H1 (cell line): ENCODE results near the gene KCNMA1.

Experiments used
- EZH2 ChIP-seq: fragments of 200-600 bp; sonication (generic); IDR thresholded peaks from 2 replicates; pipeline ENCODE4 v1.7.1; 2012; ENCODE audit warnings: low read depth, mild to moderate bottlenecking, moderate library complexity, low read length, inconsistent platforms; ENCODE audit not compliant: severe bottlenecking
- GABPA ChIP-seq: IDR thresholded peaks from 2 replicates; pipeline ENCODE4 v1.6.1; 2011; ENCODE audit warnings: mild to moderate bottlenecking, low read length, moderate library complexity, borderline replicate concordance; ENCODE audit not compliant: insufficient read depth
- MAFK ChIP-seq: IDR thresholded peaks from 2 replicates; pipeline ENCODE4 v1.6.1; 2012; ENCODE audit warnings: low read depth, mild to moderate bottlenecking, improper control_type of control experiment, low read length
- RAD21 ChIP-seq, 2 experiments: IDR thresholded peaks in 1 of 2; conservative IDR thresholded peaks in 1 of 2; 2 replicates each; pipeline ENCODE4 v1.6.1; 2011; ENCODE audit warnings: low read depth in 2 of 2, low read length in 2 of 2, improper control_type of control experiment in 1 of 2, inconsistent platforms in 1 of 2, mild to moderate bottlenecking in 1 of 2, moderate library complexity in 1 of 2
- RXRA ChIP-seq: IDR thresholded peaks from 2 replicates; pipeline ENCODE4 v1.6.1; 2011; ENCODE audit warnings: low read depth, mild to moderate bottlenecking, low read length, moderate library complexity; ENCODE audit not compliant: insufficient read depth
- SAP30 ChIP-seq: fragments of 300-600 bp; sonication (generic); IDR thresholded peaks from 2 replicates; pipeline ENCODE4 v1.7.1; 2012; ENCODE audit warnings: low read length, moderate library complexity, mild to moderate bottlenecking, inconsistent platforms; ENCODE audit not compliant: insufficient read depth, insufficient replicate concordance
- SP1 ChIP-seq: IDR thresholded peaks from 2 replicates; pipeline ENCODE4 v1.6.1; 2011; ENCODE audit warnings: low read depth, low read length
- TF ChIP-seq, protein P1 (sequence below), 3 experiments: IDR thresholded peaks; 1 replicate in 2 of 3; 2 replicates in 1 of 3; pipeline versions ENCODE4 v1.5.1 to v1.6.1; 2011; ENCODE audit warnings: low read length in 3 of 3, mild to moderate bottlenecking in 3 of 3, inconsistent platforms in 2 of 3, low read depth in 1 of 3, moderate library complexity in 1 of 3; ENCODE audit not compliant: insufficient read depth in 1 of 3; ENCODE audit errors: control extremely low read depth in 1 of 3
- TF ChIP-seq, protein P2 (sequence below): fragments of 300-600 bp; sonication (generic); IDR thresholded peaks from 2 replicates; pipeline ENCODE4 v1.7.1; 2012; ENCODE audit warnings: low read length, moderate library complexity, mild to moderate bottlenecking, inconsistent platforms; ENCODE audit not compliant: insufficient replicate concordance
- TF ChIP-seq, protein P3 (sequence below): IDR thresholded peaks from 2 replicates; pipeline ENCODE4 v1.6.1; 2011; ENCODE audit warnings: low read depth, mild to moderate bottlenecking, low read length; ENCODE audit not compliant: insufficient read depth

DNA sequence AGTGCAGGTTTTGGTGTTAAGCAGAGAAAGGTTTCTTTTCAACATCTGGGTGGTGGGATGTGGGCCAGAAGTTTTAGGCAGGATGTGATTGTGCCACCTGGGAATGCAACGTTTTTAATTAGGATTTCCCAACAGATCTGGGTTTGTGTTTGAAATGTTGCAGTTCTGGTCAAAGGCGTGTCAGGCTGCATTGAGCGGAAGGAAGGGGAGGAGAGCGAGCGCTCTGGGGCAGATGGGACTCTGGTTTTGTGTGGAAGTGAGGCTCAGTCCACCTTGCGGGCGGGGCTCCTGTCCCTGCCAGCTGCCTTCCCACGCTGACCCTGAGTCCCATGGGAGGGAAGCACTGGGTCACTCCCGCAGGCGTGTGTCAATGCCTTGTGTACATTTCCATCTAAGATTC lies 767.7 kb downstream of the KCNMA1 start:
- TF ChIP-seq EZH2 (no peak), SP1 (no peak), RXRA (no peak), MAFK (no peak), GABPA (no peak), RAD21 (IDR thresholded peaks at IDR 0.05 in 1 of 2, conservative IDR thresholded peaks at IDR 0.05 in 1 of 2; ENCODE audit: low read depth in 2 of 2, low read length in 2 of 2) (no peak), SAP30 (no peak)
- TF ChIP-seq, protein P1, sequence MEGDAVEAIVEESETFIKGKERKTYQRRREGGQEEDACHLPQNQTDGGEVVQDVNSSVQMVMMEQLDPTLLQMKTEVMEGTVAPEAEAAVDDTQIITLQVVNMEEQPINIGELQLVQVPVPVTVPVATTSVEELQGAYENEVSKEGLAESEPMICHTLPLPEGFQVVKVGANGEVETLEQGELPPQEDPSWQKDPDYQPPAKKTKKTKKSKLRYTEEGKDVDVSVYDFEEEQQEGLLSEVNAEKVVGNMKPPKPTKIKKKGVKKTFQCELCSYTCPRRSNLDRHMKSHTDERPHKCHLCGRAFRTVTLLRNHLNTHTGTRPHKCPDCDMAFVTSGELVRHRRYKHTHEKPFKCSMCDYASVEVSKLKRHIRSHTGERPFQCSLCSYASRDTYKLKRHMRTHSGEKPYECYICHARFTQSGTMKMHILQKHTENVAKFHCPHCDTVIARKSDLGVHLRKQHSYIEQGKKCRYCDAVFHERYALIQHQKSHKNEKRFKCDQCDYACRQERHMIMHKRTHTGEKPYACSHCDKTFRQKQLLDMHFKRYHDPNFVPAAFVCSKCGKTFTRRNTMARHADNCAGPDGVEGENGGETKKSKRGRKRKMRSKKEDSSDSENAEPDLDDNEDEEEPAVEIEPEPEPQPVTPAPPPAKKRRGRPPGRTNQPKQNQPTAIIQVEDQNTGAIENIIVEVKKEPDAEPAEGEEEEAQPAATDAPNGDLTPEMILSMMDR (IDR thresholded peaks at IDR 0.05; ENCODE audit: control extremely low read depth in 1 of 3, insufficient read depth in 1 of 3, low read depth in 1 of 3, low read length in 3 of 3), result no peak
- TF ChIP-seq, protein P2, sequence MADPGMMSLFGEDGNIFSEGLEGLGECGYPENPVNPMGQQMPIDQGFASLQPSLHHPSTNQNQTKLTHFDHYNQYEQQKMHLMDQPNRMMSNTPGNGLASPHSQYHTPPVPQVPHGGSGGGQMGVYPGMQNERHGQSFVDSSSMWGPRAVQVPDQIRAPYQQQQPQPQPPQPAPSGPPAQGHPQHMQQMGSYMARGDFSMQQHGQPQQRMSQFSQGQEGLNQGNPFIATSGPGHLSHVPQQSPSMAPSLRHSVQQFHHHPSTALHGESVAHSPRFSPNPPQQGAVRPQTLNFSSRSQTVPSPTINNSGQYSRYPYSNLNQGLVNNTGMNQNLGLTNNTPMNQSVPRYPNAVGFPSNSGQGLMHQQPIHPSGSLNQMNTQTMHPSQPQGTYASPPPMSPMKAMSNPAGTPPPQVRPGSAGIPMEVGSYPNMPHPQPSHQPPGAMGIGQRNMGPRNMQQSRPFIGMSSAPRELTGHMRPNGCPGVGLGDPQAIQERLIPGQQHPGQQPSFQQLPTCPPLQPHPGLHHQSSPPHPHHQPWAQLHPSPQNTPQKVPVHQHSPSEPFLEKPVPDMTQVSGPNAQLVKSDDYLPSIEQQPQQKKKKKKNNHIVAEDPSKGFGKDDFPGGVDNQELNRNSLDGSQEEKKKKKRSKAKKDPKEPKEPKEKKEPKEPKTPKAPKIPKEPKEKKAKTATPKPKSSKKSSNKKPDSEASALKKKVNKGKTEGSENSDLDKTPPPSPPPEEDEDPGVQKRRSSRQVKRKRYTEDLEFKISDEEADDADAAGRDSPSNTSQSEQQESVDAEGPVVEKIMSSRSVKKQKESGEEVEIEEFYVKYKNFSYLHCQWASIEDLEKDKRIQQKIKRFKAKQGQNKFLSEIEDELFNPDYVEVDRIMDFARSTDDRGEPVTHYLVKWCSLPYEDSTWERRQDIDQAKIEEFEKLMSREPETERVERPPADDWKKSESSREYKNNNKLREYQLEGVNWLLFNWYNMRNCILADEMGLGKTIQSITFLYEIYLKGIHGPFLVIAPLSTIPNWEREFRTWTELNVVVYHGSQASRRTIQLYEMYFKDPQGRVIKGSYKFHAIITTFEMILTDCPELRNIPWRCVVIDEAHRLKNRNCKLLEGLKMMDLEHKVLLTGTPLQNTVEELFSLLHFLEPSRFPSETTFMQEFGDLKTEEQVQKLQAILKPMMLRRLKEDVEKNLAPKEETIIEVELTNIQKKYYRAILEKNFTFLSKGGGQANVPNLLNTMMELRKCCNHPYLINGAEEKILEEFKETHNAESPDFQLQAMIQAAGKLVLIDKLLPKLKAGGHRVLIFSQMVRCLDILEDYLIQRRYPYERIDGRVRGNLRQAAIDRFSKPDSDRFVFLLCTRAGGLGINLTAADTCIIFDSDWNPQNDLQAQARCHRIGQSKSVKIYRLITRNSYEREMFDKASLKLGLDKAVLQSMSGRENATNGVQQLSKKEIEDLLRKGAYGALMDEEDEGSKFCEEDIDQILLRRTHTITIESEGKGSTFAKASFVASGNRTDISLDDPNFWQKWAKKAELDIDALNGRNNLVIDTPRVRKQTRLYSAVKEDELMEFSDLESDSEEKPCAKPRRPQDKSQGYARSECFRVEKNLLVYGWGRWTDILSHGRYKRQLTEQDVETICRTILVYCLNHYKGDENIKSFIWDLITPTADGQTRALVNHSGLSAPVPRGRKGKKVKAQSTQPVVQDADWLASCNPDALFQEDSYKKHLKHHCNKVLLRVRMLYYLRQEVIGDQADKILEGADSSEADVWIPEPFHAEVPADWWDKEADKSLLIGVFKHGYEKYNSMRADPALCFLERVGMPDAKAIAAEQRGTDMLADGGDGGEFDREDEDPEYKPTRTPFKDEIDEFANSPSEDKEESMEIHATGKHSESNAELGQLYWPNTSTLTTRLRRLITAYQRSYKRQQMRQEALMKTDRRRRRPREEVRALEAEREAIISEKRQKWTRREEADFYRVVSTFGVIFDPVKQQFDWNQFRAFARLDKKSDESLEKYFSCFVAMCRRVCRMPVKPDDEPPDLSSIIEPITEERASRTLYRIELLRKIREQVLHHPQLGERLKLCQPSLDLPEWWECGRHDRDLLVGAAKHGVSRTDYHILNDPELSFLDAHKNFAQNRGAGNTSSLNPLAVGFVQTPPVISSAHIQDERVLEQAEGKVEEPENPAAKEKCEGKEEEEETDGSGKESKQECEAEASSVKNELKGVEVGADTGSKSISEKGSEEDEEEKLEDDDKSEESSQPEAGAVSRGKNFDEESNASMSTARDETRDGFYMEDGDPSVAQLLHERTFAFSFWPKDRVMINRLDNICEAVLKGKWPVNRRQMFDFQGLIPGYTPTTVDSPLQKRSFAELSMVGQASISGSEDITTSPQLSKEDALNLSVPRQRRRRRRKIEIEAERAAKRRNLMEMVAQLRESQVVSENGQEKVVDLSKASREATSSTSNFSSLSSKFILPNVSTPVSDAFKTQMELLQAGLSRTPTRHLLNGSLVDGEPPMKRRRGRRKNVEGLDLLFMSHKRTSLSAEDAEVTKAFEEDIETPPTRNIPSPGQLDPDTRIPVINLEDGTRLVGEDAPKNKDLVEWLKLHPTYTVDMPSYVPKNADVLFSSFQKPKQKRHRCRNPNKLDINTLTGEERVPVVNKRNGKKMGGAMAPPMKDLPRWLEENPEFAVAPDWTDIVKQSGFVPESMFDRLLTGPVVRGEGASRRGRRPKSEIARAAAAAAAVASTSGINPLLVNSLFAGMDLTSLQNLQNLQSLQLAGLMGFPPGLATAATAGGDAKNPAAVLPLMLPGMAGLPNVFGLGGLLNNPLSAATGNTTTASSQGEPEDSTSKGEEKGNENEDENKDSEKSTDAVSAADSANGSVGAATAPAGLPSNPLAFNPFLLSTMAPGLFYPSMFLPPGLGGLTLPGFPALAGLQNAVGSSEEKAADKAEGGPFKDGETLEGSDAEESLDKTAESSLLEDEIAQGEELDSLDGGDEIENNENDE, result no peak
- TF ChIP-seq, protein P3, sequence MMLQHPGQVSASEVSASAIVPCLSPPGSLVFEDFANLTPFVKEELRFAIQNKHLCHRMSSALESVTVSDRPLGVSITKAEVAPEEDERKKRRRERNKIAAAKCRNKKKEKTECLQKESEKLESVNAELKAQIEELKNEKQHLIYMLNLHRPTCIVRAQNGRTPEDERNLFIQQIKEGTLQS, result no peak
